HG03457 (cell line): ENCODE measurements around the gene PDHA1.
A peak's percentile ranks its signal among the peaks of the same experiment; 100 is the strongest.

Source experiments
- ATAC-seq: cut with Tn5 transposase; IDR thresholded peaks from one replicate; pipeline ENCODE4 v1.9.1; 2021; ENCODE audit warnings: moderate number of reproducible peaks; ENCODE audit not compliant: unreplicated experiment

The PDHA1 gene

DNA sequence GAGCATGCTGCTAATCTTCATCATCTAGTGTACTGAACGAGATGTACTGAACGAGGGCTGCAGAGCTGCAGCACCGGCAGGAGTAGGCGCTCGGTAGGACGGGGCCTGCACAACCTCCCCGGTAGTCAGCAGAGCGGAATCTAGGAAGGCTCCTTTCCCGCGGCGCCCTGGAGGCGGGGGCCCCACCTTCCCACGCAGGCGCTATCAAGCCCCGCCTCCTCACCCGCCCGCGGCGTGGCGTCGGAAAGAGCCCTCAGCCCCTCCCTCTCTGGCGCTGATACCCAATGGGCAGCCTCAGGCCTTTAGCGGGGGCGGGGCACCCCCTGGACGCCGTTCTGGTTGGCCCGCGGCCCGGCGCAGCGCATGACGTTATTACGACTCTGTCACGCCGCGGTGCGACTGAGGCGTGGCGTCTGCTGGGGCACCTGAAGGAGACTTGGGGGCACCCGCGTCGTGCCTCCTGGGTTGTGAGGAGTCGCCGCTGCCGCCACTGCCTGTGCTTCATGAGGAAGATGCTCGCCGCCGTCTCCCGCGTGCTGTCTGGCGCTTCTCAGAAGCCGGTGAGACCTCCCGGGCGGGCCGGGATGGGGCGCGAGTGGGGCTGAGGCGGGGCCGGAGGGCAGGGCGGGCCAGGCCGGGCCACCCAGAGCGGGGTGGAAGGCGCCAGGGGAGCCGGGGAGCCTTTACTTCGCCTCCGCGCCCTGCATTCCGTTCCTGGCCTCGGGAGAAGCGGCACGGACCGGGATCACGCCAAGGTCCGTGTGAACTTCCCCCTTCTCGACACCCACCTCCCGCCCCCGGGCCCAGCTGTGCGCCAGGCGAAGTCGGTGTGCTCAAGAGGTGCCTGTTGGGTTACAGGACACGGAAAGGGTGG, at the start of gene PDHA1:
TSS of gene PDHA1 (plus strand) at position 393 of the 874 bp plus-strand sequence. CDS start at position 504, 111 bp downstream.
- ATAC-seq, result peak; percentile 98

DNA sequence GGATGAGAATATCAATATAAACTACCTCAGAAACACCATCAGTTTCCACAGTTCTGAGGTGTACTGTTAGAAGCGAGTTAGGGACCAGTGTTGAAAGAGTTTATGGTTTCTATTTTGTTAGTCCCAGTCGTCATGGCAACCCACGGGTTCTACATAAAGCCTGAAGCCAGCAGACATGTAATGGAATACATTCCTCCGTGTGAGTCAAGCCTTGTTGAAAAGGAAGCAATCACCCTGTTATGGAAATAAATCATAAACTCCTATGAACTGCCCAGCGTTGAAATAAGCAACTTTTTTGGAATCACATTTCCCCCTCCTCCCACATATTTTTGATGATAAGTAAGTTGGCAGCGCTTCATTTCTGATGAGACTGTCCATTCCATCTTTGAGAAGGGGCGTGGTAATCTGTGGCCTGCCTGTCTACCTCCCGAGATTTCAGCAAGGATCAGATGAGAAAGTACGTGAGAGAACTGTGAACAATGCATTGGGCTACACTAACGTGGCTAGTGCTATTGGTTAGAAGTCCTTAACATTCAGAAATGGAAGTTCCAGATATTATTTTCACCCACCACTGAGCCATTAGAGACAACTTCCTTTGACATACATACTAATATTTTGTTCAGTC, 40.4 kb upstream of the PDHA1 start:
- ATAC-seq, result no peak

DNA sequence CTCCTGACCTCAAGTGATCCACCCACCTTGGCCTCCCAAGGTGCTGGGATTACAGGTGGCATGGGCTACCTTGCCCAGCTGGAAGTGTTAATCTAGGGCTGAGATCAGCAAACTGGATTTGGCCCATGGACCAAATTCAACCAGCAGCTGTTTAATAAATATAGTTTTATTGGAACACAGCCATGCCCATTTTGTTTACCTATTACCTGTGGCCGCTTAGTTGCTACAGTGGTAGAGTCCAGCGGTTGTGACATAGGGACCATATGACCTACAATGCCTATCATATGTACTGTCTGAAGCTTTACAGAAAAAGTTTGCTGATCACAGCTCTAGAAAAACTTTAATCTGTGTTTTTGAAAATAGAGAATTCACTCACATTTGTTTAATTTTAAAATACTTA, 17.2 kb upstream of the PDHA1 start:
- no peak for ATAC-seq

GRCh38 chrX:19331831-19332230, 11.9 kb upstream of the PDHA1 start:
- no peak for ATAC-seq

DNA sequence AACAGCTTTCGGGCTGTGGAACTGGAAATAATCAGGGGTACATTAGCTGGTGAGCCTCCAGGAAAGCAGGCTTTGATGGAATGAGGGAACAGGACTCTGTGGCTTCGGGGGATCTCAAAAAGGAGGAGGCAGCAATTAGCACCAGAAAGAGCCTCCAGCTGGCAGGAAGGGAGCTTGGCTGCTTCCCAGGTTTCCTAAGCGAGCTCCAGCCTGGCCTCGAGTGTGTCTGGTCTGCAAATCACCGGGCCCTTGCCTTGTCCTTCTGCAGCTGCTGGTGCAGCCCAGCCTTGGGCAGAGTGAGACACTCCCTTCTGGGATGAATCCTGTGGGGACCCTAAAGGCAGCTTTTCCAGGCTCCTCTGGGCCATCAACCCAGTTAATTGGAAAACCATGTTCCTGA, 10.7 kb upstream of the PDHA1 start:
- no peak for ATAC-seq

GRCh38 chrX:19334945-19335626, 8.6 kb upstream of the PDHA1 start:
- no peak for ATAC-seq

- no peak for ATAC-seq
Observed at GRCh38 chrX:19342331-19342906, 1.3 kb upstream of the PDHA1 start.

- no peak for ATAC-seq
Observed at GRCh38 chrX:19343085-19343534, 617 bp upstream of the PDHA1 start.

DNA sequence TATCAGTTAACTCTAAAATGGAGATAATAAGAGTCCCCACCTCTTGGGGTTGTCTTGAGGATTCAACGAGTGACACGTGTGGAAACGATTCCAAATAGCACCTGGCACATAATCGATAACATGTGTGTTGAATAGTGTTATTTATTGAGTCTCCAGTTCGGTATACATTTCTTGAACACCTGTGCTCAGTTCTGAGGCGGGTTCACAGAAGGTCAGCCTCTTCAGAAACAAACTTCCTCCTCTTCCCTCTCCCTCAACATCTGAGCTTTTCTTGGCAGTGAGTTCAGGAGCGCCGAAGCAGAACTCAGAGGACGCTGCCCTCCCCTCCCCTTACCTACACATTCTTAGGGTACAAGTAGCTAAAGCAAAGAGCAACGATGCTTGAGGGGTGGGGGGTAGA, 934 bp downstream of the PDHA1 start:
- no peak for ATAC-seq

DNA sequence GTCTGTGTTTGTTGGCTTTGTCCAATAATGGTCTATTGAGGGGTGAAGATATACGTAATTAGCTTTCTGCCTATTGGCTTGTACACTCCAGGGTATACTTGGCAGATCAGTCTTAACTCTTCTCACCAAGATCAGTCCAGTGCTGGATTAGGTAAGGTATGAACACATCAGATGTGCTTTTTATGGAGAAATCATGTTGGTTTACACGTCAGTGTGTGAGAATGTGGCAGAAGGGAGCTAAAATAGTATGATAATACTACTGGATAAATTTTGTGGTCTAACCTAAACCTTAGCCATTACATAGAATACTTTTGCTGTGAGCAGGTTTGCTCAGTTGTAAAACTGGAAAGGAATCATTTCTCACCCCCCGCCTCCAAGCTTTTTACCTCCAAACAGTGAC, 4.2 kb downstream of the PDHA1 start:
- ATAC-seq, result no peak

DNA sequence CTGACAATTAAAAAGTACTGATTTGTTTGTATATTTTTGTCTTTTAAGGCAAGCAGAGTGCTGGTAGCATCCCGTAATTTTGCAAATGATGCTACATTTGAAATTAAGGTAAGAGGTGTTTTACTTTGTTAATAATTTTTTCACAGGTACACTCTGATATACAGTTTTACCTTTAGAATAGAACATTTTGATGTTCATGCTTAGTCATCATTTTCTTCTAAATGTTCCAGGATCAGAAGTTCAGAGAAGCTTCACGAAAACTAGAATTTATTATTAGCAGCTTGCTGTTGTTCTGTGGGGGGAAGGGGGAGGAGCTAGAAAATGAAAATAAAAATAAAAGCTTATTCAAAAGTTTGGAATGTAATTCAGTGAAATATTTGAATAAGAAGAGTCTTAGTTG, 5.5 kb downstream of the PDHA1 start:
- no peak for ATAC-seq

DNA sequence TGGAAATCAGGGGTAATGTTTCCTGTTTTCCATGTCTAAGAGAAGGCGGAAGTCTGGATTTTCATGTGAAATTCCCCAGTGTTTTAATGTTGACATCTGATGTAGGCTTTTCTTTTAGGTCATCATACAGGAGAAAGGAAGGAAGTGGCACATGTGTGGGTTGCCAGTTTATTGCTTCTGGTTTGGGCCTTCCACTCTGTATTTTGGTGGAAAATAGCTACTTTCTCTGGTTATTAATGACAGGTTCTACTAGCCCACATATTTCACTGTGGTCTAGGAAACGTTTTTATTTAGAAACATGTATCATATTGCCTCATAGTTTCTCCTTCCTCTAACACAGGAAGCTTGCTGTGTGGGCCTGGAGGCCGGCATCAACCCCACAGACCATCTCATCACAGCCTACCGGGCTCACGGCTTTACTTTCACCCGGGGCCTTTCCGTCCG, 7.2 kb downstream of the PDHA1 start:
- peak; percentile 97 for ATAC-seq

- ATAC-seq, result no peak
Observed at GRCh38 chrX:19354625-19355024, 10.9 kb downstream of the PDHA1 start.

- no peak for ATAC-seq
Observed at GRCh38 chrX:19358521-19358920, 14.8 kb downstream of the PDHA1 start.

- no peak for ATAC-seq
Observed at GRCh38 chrX:19360903-19361302, 17.2 kb downstream of the PDHA1 start.

GRCh38 chrX:19361701-19362100, 18.0 kb downstream of the PDHA1 start:
- no peak for ATAC-seq

GRCh38 chrX:19368576-19368975, 24.8 kb downstream of the PDHA1 start:
- ATAC-seq, result no peak

DNA sequence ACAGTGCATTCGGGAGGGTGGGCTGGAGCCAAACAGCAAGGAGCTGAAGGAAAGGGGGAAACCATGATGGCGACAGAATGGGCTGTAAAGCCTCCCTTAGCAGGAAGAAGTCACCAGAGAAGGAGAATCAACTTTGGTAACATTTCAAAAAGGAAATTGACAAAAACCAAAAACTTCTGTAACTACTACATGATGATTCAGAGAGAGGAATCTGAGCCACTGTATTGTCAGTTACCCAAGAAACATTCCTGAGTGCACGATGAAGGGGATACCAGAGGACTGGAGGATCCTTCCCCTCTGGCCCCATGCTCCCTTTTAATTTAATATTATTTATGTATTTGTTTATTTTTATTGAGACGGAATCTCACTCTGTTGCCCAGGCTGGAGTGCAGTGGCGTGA, 26.3 kb downstream of the PDHA1 start:
- no peak for ATAC-seq

DNA sequence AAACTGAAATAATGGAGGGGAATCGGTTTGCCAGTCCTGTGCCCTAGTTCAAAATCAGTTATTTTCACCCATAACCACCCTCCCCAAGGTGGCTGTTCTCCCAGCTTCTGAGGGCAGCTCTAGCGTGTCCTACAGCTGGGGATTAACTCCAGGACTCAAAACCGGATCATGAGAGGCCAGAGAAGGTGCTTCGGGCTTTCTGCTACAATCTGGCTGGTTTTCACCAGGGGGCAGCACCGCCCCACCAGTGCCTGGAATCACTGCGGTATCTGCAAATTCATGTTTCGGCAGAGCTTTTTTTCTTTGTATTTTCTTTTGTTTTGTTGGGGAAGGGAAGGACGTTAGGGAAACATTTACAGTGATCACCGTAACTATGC, 28.4 kb downstream of the PDHA1 start:
- no peak for ATAC-seq

- no peak for ATAC-seq
Observed at GRCh38 chrX:19372547-19373331, 29.0 kb downstream of the PDHA1 start.
